Panc1 (cell line): ENCODE data around the gene LOXL1. TPM values are rescaled to one million over a fixed set of nuclear protein-coding genes. Genes with fewer than 3 reads are reported as not detected.

Source experiments
- ATAC-seq: fragments of 200-7000 bp; cut with Tn5 transposase; 2 replicates; pipeline ENCODE4 v1.9.1; 2020; ENCODE audit warnings: mild to moderate bottlenecking, moderate library complexity
- BruUV-seq: library from RNA; stranded (reverse); fragments of 400-500 nt; replicated peaks from 2 replicates; lab custom pipeline; 2021; lab: Mats Ljungman, UMichigan
- CTCF ChIA-PET: fragments of 300-600 bp; sonication (Branson Sonifier 250); formaldehyde crosslinking; loops from one replicate; lab custom pipeline; 2022; ENCODE audit warnings: antibody characterized with exemption; lab: Charles Lee
- POLR2A ChIA-PET: fragments of 300-600 bp; sonication (Branson Sonifier 250); formaldehyde crosslinking; loops from one replicate; lab custom pipeline; 2022; ENCODE audit warnings: antibody characterized with exemption; lab: Charles Lee
- DNase-seq: peaks from one replicate; pipeline ENCODE4 v3.0.0-alpha.2; 2010; ENCODE audit warnings: low read depth, low spot score
- H3K27ac ChIP-seq: 2 replicates; pipeline ENCODE4 v1.5.1; 2011; ENCODE audit warnings: mild to moderate bottlenecking, low read length, inconsistent platforms
- H3K27me3 ChIP-seq: fragments of 200-500 bp; sonication (Bioruptor generic); 2 replicates; pipeline ENCODE4 v1.6.0; 2014; ENCODE audit warnings: low read length, inconsistent platforms; ENCODE audit not compliant: control insufficient read depth, insufficient read depth
- H3K36me3 ChIP-seq: fragments of 200-500 bp; sonication (Bioruptor generic); 2 replicates; pipeline ENCODE4 v1.5.1; 2014; ENCODE audit warnings: inconsistent platforms, mild to moderate bottlenecking, low read length, moderate library complexity; ENCODE audit not compliant: control insufficient read depth, insufficient read depth
- H3K4me1 ChIP-seq: 2 replicates; pipeline ENCODE4 v1.5.1; 2011; ENCODE audit warnings: inconsistent platforms, mild to moderate bottlenecking, low read length, moderate library complexity; ENCODE audit not compliant: control insufficient read depth, insufficient read depth
- H3K4me3 ChIP-seq, 2 experiments: 2 replicates each; pipeline ENCODE4 v1.5.1; 2011 to 2012; ENCODE audit warnings: low read depth in 2 of 2, low read length in 2 of 2, mild to moderate bottlenecking in 2 of 2, inconsistent platforms in 1 of 2, moderate library complexity in 1 of 2
- H3K9me3 ChIP-seq: fragments of 200-500 bp; sonication (Bioruptor generic); 2 replicates; pipeline ENCODE4 v1.5.1; 2014; ENCODE audit warnings: low read depth, mild to moderate bottlenecking, inconsistent platforms, low read length, moderate library complexity; ENCODE audit not compliant: control insufficient read depth, insufficient read depth
- CTCF ChIP-seq: fragments of 450-650 bp; IDR thresholded peaks from 2 replicates; pipeline ENCODE4 v1.5.1; 2017; ENCODE audit warnings: mild to moderate bottlenecking
- POLR2AphosphoS5 ChIP-seq: IDR thresholded peaks from 2 replicates; pipeline ENCODE4 v1.6.1; 2012; ENCODE audit warnings: mild to moderate bottlenecking, low read depth, low read length, moderate library complexity
- REST ChIP-seq, 2 experiments: IDR thresholded peaks; 2 replicates each; pipeline ENCODE4 v1.6.1; 2011 to 2012; ENCODE audit warnings: low read depth in 2 of 2, control low read depth in 1 of 2, low read length in 1 of 2, mild to moderate bottlenecking in 1 of 2, moderate library complexity in 1 of 2; ENCODE audit not compliant: insufficient read depth in 1 of 2
- SIN3A ChIP-seq: IDR thresholded peaks from 2 replicates; pipeline ENCODE4 v1.6.1; 2012; ENCODE audit warnings: low read depth, mild to moderate bottlenecking, low read length, moderate library complexity, borderline replicate concordance; ENCODE audit not compliant: insufficient read depth
- TCF7L2 ChIP-seq: IDR thresholded peaks from 2 replicates; pipeline ENCODE4 v1.6.1; 2011; ENCODE audit warnings: mild to moderate bottlenecking, low read depth, low read length, inconsistent platforms
- in situ Hi-C: cut with HindIII; loops from 2 replicates; pipeline ENCODE4 v1.10.0; 2016; ENCODE audit warnings: low sequenced_read_pairs, low pct_unique_long_range_greater_than_20kb
- intact Hi-C: fragments of 100-400 bp; cut with micrococcal nuclease; formaldehyde crosslinking; loops from one replicate; pipeline ENCODE4 v1.10.0; 2022; ENCODE audit not compliant: unreplicated experiment
- total RNA-seq: library from RNA; stranded (reverse); gene quantifications from one replicate; pipeline ENCODE4 v1.2.1, GENCODE V29; 2021; ENCODE audit not compliant: unreplicated experiment

The LOXL1 gene
- total RNA-seq, 1 experiment from 2014 or later, result 18.6 TPM

- no peaks in the 10 kb centered on the region for H3K9me3 ChIP-seq
- H3K27ac ChIP-seq, result no peak overlapping the region
- no peak overlapping the region for H3K4me3 ChIP-seq
- TF ChIP-seq SIN3A (no peak), TCF7L2 (no peak), CTCF (no peak), POLR2AphosphoS5 (no peak), REST (IDR thresholded peaks at IDR 0.05; ENCODE audit: insufficient read depth in 1 of 2, low read depth in 2 of 2, low read length in 1 of 2) (no peak)
- peaks cover 6% of the 10 kb centered on the region; the same call in 1 of the 2 replicates for H3K4me1 ChIP-seq
- no peaks in the 10 kb centered on the region for H3K36me3 ChIP-seq
- BruUV-seq, result no TSS peak
- H3K27me3 ChIP-seq, result no peaks in the 10 kb centered on the region
- POLR2A ChIA-PET, result no interaction called here
- DNase-seq (no peak), ATAC-seq (no peak)
- in situ Hi-C loops (no loop called here), intact Hi-C loops (no loop called here)
- CTCF ChIA-PET, result interaction anchor here (0.6 kb wide), 1 partner anchor 87 kb away, joined by 3 read pairs; no protein-coding TSS in a partner anchor
Measured at GRCh38 chr15:73952913-73953750, 26.9 kb downstream of the LOXL1 start.

GRCh38 chr15:73954188-73955145 lies 28.2 kb downstream of the LOXL1 start:
- no peaks in the 10 kb centered on the region for H3K36me3 ChIP-seq
- peaks cover 6% of the 10 kb centered on the region; the same call in 1 of the 2 replicates for H3K4me1 ChIP-seq
- no peak overlapping the region for H3K27ac ChIP-seq
- no peak overlapping the region for H3K4me3 ChIP-seq
- no TSS peak for BruUV-seq
- in situ Hi-C loops, result no loop called here
- ATAC-seq, result no peak
- ChIA-PET CTCF (no interaction called here), POLR2A (no interaction called here)
- H3K9me3 ChIP-seq, result no peaks in the 10 kb centered on the region
- intact Hi-C loops, result no loop called here
- TF ChIP-seq REST (IDR thresholded peaks at IDR 0.05; ENCODE audit: insufficient read depth in 1 of 2, low read depth in 2 of 2, low read length in 1 of 2) (no peak), SIN3A (no peak)
- no peaks in the 10 kb centered on the region for H3K27me3 ChIP-seq
- DNase-seq, result no peak
